NCI-H187 (cell line): ENCODE results near the gene CCDC90B.
"Not testable (repeated sequence)": the region's sequence is repeated elsewhere in the genome, so short reads cannot be mapped to it uniquely, and the experiment has no call there.

ENCODE experiments used
- DNase-seq, 2 experiments: peaks; one replicate each; lab custom pipeline; 2025; lab: John Stamatoyannopoulos, UW

The CCDC90B gene

GRCh38 chr11:83287631-83288030 lies 1.5 kb upstream of the CCDC90B start:
- no peak for DNase-seq

- DNase-seq = no peak
Measured at GRCh38 chr11:83285151-83285770, 906 bp downstream of the CCDC90B start.

GRCh38 chr11:83284501-83285150 lies 1.5 kb downstream of the CCDC90B start:
- DNase-seq = no peak

GRCh38 chr11:83282084-83282716 lies 4.0 kb downstream of the CCDC90B start:
- DNase-seq = no peak

- DNase-seq = no peak
Measured at GRCh38 chr11:83280256-83280655, 5.9 kb downstream of the CCDC90B start.

- no peak for DNase-seq
Measured at GRCh38 chr11:83278351-83278750, 7.8 kb downstream of the CCDC90B start.

GRCh38 chr11:83275888-83276641 lies 10.1 kb downstream of the CCDC90B start:
- DNase-seq = no peak

- DNase-seq = no peak
Measured at GRCh38 chr11:83272627-83273026, 13.5 kb downstream of the CCDC90B start.

- not testable (repeated sequence) for DNase-seq
Measured at GRCh38 chr11:83271734-83272133, 14.4 kb downstream of the CCDC90B start.

GRCh38 chr11:83269080-83269479 lies 17.1 kb downstream of the CCDC90B start:
- not testable (repeated sequence) for DNase-seq

GRCh38 chr11:83265331-83265730 lies 20.8 kb downstream of the CCDC90B start:
- no peak for DNase-seq

- no peak for DNase-seq
Measured at GRCh38 chr11:83259559-83259958, 26.6 kb downstream of the CCDC90B start.

GRCh38 chr11:83257761-83258168 lies 28.4 kb downstream of the CCDC90B start:
- no peak for DNase-seq

- DNase-seq = no peak
Measured at GRCh38 chr11:83256602-83257340, 29.4 kb downstream of the CCDC90B start.

GRCh38 chr11:83255366-83255765 lies 30.8 kb downstream of the CCDC90B start:
- no peak for DNase-seq

GRCh38 chr11:83252941-83253340 lies 33.2 kb downstream of the CCDC90B start:
- DNase-seq = no peak

GRCh38 chr11:83252266-83252665 lies 33.9 kb downstream of the CCDC90B start:
- DNase-seq = no peak

GRCh38 chr11:83249972-83250593 lies 36.1 kb downstream of the CCDC90B start:
- DNase-seq = no peak

- DNase-seq = no peak
Measured at GRCh38 chr11:83249445-83249844, 36.7 kb downstream of the CCDC90B start.

- peak in 1 of 2 experiments; percentile 1 for DNase-seq
Measured at GRCh38 chr11:83241291-83241946, 44.7 kb downstream of the CCDC90B start.

- no peak for DNase-seq
Measured at GRCh38 chr11:83238111-83238510, 48.1 kb downstream of the CCDC90B start.
